Duodenal mucosa (tissue), 2 donors: ENCODE measurements around the gene NETO1.

Experiments
- H3K27ac ChIP-seq: one replicate; pipeline ENCODE4 v1.7.0; 2013; ENCODE audit warnings: low read depth, low read length
- H3K27me3 ChIP-seq, 2 donors: one replicate each; pipeline ENCODE4 v1.7.0; 2013; ENCODE audit warnings: low read length in 2 of 2, control low read depth in 1 of 2; ENCODE audit not compliant: insufficient read depth in 2 of 2, control insufficient read depth in 1 of 2
- H3K36me3 ChIP-seq, 2 donors: one replicate each; pipeline ENCODE4 v1.7.0; 2013; ENCODE audit warnings: low read length in 2 of 2, control low read depth in 1 of 2; ENCODE audit not compliant: insufficient read depth in 2 of 2, control insufficient read depth in 1 of 2
- H3K4me1 ChIP-seq, 2 donors: one replicate each; pipeline ENCODE4 v1.7.0; 2013; ENCODE audit warnings: low read length in 2 of 2, control low read depth in 1 of 2; ENCODE audit not compliant: insufficient read depth in 2 of 2, control insufficient read depth in 1 of 2
- H3K4me3 ChIP-seq, 2 donors: one replicate each; pipeline ENCODE4 v1.7.0; 2013; ENCODE audit warnings: low read length in 2 of 2, low read depth in 1 of 2
- H3K9ac ChIP-seq, 2 donors: one replicate each; pipeline ENCODE4 v1.7.0; 2013; ENCODE audit warnings: low read length in 2 of 2, low read depth in 1 of 2
- H3K9me3 ChIP-seq, 2 donors: one replicate each; pipeline ENCODE4 v1.7.0; 2013; ENCODE audit warnings: low read length in 2 of 2, control low read depth in 1 of 2; ENCODE audit not compliant: control insufficient read depth in 1 of 2

The NETO1 gene

DNA sequence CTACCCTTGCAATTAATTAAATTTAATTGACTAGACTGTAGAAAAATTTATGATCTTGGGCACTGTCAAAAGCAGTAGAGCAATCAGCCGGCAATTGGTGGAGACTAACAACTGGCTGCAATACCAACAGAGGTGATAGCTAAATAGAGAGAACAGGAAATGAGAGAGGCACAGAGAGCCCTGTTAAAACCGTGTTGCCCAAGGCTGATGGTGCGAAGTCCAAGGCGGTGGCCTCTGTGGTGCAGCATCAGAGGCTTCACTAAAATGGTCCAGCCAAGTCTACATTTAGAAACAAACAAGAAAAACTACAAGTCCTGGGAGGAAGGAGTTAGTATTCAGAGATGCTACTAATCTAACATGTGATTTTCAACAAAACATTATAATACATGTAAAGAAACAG, 115.6 kb downstream of the NETO1 start:
- no peaks in the 10 kb centered on the region for H3K4me1 ChIP-seq
- H3K9me3 ChIP-seq, result no peaks in the 10 kb centered on the region
- H3K27ac ChIP-seq, result no peak overlapping the region
- H3K9ac ChIP-seq, result no peak overlapping the region
- no peaks in the 10 kb centered on the region for H3K36me3 ChIP-seq
- H3K27me3 ChIP-seq, result no peaks in the 10 kb centered on the region
- no peak overlapping the region for H3K4me3 ChIP-seq

DNA sequence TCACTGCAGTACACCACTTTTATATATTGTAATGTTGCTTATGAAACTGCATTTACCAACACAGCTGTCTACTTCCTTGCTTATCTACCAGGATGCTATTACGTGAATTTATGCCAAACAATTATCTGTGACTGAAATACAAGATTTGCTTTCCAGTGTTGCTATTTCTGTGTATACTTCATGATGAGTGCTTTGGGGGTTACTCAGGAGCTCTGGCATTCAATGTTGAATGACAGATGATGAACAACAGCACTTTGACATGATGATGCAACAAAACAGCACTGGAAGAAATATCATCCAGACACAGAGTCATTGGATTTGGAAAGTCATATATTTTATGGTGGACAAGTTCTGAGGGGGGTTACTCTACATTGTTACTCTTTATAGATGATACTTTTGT, 125.8 kb downstream of the NETO1 start:
- no peaks in the 10 kb centered on the region for H3K4me1 ChIP-seq
- H3K9me3 ChIP-seq, result no peaks in the 10 kb centered on the region

DNA sequence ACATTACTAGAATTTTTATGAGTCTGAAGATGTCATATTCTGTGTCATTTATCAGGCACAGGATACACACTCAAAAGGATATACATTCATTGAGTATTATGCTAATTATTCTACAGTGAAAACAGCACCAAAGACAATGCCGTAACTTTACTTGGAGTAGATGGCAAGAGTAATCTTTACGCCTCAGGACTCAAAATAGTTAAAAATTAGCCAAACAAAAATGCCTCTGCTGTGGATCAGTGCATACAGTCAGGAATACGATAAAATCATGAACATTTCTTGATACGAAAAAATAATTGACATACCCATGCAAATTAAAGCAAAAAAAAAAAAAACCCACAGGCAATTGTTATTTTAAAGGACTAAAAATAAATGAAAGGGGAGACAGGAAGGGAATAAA, 129.7 kb downstream of the NETO1 start:
- Histone ChIP-seq H3K9ac (no peak overlapping the region), H3K27me3 (no peaks in the 10 kb centered on the region), H3K9me3 (no peaks in the 10 kb centered on the region), H3K4me3 (no peak overlapping the region), H3K4me1 (no peaks in the 10 kb centered on the region), H3K36me3 (no peaks in the 10 kb centered on the region), H3K27ac (no peak overlapping the region)

More for the DNA sequence above, 125.8 kb downstream of the NETO1 start:
- Histone ChIP-seq H3K4me3 (no peak overlapping the region), H3K9ac (no peak overlapping the region), H3K36me3 (no peaks in the 10 kb centered on the region), H3K27ac (no peak overlapping the region), H3K27me3 (no peaks in the 10 kb centered on the region)

DNA sequence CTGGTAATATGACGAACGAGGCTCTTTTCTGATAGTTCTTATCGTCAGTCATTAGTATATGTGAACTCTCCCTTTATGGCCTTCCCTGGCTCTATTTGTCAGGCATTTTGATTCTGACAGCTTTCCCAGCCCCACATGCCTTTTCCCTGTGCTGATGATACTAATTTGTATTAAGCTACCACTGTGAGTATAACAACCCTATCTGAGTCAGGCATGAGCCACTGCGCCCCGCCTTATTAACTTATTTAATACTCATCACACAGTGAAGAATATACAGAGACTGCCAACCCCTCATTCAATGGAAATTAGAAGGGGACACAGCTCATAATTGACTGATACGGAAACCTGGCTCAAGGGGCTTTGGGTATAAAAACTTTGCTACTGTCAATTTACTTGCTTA, 140.0 kb downstream of the NETO1 start:
- no peaks in the 10 kb centered on the region for H3K27me3 ChIP-seq
- H3K36me3 ChIP-seq, result no peaks in the 10 kb centered on the region
- H3K27ac ChIP-seq, result no peak overlapping the region
- no peaks in the 10 kb centered on the region for H3K9me3 ChIP-seq
- no peak overlapping the region for H3K9ac ChIP-seq
- no peak overlapping the region for H3K4me3 ChIP-seq
- no peaks in the 10 kb centered on the region for H3K4me1 ChIP-seq

DNA sequence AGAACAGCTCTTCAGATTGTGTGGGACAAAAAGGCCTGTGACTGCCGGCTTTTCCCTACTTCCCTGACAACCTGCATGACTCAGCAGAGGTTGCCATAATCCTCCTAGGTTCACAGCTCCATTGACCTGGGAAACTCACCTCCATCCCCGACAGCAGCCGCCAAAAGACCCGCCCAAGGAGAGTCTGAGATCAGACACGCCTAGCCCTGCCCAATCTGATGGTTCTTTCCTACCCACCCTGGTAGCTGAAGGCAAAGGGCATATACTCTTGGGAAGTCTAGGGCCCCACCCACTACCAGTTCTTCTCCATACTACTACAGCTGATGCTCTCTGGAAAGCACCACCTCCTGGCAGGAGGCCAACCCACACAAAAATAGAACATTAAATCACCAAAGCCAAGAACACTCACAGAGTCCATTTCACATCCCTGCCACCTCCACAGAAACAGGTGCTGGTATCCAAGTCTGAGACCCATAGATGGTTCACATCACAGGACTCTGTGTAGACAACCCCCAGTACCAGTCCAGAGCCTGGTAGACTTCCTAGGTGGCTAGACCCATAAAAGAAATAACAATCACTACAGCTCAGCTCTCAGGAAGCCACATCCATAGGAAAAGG, 140.6 kb downstream of the NETO1 start:
- Histone ChIP-seq H3K36me3 (no peaks in the 10 kb centered on the region), H3K4me3 (no peak overlapping the region), H3K9ac (no peak overlapping the region), H3K27ac (no peak overlapping the region), H3K9me3 (no peaks in the 10 kb centered on the region), H3K4me1 (no peaks in the 10 kb centered on the region), H3K27me3 (no peaks in the 10 kb centered on the region)

DNA sequence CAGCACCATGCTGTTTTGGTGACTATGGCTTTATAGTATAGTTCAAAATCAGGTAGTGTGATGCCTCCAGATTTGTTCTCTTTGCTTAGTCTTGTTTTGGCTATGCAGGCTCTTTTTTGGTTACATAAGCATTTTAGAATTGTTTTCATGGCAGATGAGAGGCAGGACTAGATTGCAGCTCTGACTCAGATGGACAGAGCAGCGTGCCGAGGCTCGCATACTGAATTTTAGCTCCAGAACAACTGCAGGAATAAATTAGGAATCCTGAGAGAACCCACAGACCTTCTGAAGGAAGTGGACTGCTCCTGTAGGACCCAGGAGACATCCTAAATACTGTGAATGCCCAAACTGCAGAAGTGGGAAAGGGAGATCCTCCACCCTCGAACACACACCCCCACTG, 141.6 kb downstream of the NETO1 start:
- Histone ChIP-seq H3K9ac (no peak overlapping the region), H3K4me1 (no peaks in the 10 kb centered on the region), H3K27ac (no peak overlapping the region), H3K36me3 (no peaks in the 10 kb centered on the region), H3K9me3 (no peaks in the 10 kb centered on the region), H3K27me3 (no peaks in the 10 kb centered on the region), H3K4me3 (no peak overlapping the region)

DNA sequence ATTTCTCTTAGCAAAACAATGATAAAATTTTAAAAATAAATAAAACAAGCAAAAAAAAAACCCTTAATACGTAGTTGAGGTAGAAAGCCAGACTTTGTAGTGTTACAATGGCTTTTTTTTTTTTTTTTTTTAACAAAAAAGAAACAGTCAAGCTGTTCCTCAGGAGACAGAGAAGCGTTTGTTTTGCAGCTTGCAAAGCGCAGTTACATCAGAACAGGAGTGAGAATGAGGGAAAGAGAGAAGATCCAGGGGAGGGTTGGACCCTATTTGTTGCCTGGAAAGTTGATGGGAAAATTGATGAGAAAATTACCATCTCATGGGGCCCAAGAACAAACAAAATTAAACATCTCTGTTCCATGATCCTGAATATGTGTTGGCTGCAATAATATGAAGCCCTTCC, 146.5 kb downstream of the NETO1 start:
- Histone ChIP-seq H3K27ac (no peak overlapping the region), H3K4me3 (no peak overlapping the region), H3K4me1 (no peaks in the 10 kb centered on the region), H3K9ac (no peak overlapping the region), H3K36me3 (no peaks in the 10 kb centered on the region), H3K9me3 (no peaks in the 10 kb centered on the region), H3K27me3 (no peaks in the 10 kb centered on the region)

DNA sequence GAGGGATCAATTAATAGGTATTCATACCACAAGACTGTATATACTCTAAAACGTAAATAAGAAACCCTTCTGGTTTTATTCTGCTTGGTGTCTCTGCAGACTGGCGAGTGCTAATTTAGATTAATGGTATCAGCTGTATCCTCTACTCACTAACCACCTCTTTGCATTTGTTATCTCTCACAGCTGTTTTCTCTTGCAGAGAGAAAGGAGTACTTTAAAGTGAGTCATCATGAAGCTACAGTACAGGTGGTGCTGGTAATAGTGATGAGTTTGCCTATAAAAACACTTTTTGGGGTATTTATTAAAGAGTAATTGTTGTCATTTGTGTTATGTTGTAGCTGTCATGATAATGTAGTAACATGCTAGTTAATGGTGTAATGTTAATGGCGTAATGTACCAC, 147.7 kb downstream of the NETO1 start:
- Histone ChIP-seq H3K27me3 (no peaks in the 10 kb centered on the region), H3K9me3 (no peaks in the 10 kb centered on the region), H3K27ac (no peak overlapping the region), H3K4me1 (no peaks in the 10 kb centered on the region), H3K36me3 (no peaks in the 10 kb centered on the region), H3K4me3 (no peak overlapping the region), H3K9ac (no peak overlapping the region)

DNA sequence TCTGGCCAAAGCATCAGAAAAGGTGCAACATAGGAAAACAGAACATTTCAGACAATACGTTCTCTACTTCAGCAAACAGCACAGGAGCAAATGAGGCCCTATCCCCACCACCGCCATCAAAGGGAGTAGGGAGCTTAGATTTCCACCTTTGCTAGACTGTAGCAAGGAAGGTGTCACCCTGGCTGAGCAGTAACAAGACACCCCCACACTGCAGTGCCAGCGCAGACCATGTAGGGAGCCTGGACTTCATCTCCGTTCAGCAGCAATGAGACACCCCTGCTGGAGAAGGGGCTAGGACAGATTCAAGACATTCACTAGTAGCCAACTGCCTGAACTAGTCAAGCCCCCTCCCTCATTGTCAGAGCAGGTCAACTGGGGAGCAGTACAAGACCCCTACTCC, 163.6 kb downstream of the NETO1 start:
- Histone ChIP-seq H3K27ac (no peak overlapping the region), H3K9ac (no peak overlapping the region), H3K4me3 (no peak overlapping the region), H3K4me1 (no peaks in the 10 kb centered on the region), H3K9me3 (no peaks in the 10 kb centered on the region), H3K27me3 (no peaks in the 10 kb centered on the region), H3K36me3 (no peaks in the 10 kb centered on the region)

DNA sequence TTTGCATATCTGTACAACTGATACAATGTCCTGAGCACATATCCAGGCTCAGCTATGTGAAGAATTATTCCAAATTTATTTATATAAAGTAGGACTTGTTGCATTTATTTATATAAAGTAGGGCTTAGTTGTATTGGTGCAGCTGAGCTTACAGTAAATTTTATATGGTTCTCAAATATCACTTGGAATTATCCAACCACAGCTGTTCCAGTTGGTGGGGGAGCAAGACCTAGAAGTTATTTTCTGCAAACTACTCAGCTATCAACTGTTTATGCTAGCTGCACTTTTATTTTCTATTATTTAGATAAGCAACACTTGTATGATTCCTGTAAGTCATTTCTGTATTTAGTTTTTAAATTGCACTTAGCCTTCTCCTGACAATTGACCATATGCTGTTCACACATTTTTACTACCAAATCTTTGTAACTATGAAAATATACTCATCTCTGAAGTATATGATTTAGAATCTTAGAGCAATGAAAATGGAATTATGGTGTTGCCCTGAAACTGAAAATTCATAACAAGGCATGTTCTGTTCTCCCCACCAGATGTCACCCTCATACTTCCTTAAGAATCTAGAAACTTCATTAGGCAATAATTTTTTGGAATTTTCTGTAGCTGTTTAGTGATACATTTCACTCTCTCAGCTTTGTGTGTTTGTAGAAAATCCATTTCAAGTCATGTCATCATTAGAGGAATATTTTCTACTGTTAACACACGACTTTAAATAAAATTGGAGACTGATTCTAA, 166.7 kb downstream of the NETO1 start:
- Histone ChIP-seq H3K4me3 (no peak overlapping the region), H3K27me3 (no peaks in the 10 kb centered on the region), H3K9me3 (no peaks in the 10 kb centered on the region), H3K4me1 (no peaks in the 10 kb centered on the region), H3K27ac (no peak overlapping the region), H3K9ac (no peak overlapping the region), H3K36me3 (no peaks in the 10 kb centered on the region)
